Measurements from ENCODE around the gene TAF4.
"Not testable (repeated sequence)": the region's sequence is repeated elsewhere in the genome, so short reads cannot be mapped to it uniquely, and the experiment has no call there.

TAF4 gene

DNA sequence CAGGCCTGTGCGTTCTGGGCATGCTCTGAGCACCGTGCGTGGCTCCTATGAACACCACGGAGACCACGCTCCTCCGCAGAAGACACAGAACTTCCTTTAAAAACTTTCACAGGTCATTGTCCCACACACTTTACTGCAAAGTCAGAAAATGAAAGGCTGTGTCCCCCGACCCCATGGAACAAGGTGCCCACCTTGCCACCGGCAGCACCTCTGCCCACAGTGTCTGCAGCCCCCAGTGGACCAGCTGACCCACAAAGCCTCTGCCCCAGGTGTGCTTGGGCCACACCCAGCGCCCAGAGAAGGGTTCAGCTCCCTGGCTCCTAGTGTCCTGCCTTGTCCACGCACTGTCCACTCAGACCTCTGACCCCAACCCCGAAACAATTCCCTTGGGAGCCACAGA is 8.7 kb downstream of the TAF4 start:
- no peak for DNase-seq

DNA sequence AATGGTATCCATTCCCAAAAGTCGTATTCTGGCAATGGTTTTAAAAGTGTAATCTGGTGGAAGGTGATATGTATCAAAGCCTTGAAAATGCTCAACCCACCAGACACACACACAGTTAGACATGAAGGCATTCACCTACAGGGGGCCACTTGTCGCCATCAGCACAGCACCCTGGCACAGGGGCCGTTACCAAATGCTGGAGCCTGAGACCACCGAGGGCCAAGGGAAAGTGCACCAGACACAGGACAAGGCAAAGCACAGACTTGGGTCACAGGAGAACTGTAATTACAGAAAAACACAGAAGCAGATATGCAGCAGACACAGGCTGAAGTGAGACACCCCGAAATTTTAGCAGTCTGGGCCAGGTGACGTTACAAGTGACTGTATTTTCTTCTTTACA is 9.3 kb downstream of the TAF4 start:
- no peak for DNase-seq

DNA sequence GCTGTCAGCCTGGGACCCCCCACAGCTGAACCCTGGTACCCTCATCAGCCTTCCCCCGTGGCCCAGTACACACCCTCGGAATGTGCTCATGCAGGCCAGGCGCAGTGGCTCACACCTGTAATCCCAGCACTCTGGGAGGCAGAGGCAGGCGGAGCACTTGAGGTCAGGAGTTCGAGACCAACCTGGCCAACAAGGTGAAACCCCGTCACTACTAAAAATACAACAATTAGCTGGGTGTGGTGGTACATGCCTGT is 9.9 kb downstream of the TAF4 start:
- DNase-seq, result not testable (repeated sequence)

DNA sequence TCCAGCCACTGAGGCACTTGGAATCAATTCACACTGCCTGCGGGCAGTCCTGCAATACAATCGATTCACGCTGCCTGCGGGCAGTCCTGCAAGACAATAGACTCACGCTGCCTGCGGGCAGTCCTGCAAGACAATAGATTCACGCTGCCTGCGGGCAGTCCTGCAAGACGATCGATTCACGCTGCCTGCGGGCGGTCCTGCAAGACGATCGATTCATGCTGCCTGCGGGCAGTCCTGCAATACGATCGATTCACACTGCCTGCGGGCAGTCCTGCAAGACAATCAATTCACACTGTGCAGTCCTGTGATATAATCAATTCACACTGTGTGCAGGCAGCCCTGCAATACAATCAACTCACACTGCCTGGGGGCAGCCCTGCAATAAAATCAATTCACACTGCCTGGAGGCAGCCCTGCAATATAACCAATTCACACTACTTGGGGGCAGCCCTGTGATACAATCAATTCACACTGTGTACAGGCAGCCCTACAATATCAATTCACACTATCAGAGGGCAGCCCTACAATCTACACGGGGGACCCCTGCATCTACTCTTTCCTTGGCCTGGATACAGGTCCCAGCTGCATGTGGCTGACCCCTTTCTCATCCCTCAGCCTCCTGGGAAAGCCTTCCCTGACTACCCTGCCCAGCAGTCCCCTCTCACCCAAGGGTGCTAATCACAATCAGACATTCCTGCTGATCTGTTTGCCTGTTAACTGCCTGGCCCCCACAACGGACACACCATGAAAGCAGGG is 10.4 kb downstream of the TAF4 start:
- no peak for DNase-seq

DNA sequence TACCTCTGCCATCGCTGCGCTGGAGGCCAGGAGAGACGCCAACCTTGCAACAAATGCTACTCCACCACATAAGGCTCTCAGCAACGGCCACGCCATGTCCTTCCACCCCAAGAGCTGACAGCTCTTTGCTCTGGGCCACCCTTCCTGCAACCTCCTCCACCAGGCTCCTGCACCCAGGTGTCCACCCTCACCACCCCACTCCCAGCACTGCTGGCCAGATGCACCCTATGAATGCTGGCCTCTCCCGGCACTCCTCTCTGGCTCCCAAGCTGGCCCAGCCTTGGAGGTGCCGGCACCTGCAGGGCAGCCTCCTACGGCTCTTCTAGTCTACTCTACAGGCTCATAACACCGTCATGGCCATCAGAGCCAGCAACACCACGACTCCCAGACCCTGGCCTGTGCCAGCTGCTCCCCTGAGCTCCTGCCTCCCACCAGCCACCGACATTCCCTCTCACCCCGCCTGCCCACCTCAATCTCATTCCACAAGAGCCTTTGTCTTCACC is 11.2 kb downstream of the TAF4 start:
- no peak for DNase-seq

DNA sequence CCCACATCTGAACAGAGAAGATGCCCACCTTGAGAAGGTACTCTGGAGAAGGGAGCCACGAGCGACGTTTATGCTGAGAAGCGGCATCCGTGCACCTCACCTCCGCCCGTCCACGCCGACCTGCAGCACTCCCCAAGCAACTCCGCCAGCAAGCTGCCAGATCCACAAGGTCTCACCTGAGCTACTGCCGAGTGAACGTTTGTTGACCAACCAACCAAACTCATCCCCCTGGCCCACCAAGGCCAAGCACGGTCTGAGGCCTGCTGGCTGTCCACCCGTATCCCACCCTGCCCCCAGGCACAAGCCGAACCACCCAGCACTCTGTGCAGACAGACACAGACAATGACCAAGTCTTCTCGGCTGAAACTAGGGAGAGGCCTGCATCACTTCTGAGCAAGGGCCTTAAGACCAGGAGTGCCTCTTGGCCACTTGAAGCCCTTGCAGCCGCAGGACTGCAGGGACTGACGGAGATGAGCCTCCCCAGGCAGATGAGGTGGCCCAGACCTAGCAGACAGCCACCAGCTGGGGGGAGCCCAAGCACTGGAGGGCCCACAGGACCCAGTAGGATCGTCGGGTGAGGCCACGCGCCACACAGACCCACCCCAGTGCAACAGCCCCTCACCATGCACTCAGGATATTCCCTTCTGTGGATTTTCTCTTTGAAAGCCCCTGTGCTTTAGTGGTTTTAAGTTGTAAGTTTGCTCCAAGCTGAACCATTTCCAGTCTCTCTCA is 12.1 kb downstream of the TAF4 start:
- DNase-seq, result no peak

DNA sequence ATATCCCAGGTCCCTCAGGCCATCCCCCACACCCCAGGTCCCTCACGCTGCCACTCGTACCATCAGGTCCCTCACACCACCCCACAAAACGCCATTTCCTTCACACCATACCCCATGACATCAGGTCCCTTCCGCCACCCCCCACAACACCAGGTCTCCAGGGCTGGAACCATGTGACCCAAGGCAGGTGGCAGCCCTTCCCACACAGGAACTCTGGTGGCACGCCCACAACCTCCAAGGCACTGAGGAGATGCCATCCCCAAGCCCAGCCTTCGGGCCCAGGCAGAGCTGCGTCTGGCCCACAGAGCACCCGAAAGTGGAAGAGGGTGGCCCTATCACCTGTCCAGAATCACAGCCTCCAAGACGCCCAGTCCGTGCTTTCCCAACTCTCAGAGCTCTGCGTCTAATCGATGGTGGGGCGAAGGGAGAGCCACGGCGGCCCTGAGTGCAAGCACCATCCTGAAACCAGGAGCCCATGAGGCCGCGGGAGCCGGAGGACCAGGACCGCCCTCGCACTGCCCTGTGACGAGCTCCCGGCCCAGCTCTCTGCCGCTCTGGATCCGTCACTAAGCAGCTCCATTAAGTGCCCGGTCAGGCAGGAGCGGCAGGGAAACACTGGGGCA is 12.7 kb downstream of the TAF4 start:
- DNase-seq, result no peak

DNA sequence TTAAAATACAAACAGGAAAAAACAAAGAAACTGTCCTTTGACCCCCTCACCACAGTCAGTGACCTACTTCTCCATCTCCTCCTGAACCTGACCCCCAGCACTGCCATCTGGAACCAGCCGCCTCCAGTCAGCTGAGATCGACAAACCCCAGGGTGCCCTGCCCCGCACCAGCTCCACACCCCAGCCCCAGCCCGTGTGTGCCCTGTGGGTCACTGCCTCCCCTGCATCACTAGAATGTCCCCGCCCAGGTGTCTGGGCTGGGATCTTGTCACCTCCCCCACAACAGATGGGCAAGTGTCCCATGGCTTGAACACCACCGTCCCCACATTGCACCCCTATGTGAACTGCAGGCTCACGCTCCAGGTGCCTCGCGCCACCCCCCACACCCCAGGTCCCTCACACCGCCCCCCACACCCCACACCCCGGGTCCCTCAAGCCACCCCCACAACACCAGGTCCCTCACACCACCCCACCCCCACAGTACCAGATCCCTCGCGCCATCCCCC is 13.3 kb downstream of the TAF4 start:
- no peak for DNase-seq

DNA sequence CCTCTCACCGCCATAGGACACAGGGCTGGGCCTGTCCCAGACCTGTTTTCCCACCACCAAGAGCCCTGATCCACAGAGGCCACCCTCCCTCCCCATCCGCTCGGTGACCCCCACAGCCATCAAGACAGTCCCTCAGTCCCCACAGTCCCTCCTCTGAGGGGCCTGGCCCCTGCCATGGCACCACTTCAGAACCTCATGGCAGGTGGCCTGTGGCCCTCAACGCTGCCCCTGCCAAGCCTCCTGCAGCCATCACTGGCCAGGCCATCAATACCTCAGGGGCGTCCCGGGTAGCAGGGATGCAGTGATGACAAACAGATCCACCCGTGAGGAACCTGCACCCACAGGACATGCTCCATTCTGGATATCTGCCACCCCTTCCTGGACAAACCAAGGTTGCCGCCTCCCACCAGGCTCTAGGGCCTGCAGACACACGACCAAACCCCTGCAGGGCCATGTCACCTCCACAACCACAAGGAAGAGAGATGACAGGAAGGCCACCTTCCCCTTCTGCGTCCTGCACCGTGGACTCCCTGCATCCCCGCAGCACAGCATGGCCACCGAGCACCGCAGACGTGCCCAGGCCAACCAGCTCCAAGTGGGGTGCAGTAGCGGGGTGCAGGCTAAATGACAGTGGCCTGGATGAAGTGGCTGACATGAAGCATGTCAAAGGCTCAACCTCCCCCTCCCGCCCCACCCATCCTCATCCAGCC is 14.0 kb downstream of the TAF4 start:
- DNase-seq, result no peak

DNA sequence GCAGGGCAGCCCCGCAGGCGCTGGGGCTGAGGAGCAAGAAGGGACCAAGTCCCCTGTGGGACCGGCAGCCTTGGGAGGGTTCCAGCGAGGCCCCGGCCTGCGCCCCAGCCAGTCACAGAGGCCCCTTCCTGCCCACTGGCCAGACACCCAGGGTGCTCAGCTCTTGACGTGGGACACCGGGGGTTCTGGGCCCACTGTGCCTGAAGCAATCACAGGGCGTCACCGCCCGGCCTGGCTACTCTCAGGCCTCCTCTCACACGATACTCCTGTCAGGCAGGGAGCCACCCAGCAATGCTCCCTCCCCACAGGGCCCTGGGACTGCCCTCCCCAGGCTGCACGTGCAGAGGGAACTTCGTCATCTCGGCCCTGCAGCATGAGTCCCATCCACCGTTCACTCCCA is 14.5 kb downstream of the TAF4 start:
- no peak for DNase-seq

DNA sequence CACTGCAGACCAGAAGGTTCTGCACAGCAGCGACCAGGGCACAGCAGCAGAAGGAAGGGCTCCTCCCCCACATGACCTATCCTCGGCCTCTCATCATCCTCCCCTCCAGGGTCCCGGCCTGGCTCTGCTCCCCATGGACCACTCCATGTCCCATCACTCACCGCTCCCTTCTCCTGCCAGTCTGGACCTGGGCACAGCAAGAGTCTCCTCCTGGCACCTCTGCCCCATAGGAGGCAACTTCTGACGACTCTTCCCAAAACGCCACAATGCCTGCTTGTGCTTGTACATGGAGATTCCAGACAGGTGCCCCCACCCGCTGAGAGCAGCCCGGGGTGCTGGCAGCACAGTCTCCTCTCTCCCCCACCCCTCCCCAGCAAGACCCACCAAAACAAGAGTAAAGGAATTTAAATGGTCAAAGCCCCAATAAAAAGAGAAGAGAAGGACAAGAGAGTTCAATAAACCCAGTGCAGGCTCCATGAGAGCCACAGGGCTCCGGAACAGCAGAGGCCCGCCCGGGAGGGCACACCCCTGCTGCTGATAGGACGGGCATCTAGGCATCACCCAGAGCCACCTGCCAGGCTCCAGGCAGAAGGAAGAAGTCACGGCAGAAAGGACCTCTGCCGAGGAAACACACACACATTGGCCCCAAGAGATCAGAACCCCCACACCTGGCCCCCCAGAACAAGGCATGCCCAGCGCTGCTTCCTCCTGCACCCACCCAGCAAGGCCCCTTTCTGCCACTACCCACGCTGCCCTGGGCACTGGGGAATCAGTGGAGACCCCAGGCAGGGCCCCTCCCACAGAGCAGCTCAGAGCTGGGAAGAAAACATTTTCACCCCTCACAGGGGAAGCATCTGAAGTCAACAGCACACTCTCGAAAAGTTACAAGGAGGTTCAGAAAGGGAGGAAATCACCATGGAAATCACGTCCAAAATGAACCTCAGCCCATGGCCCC is 15.2 kb downstream of the TAF4 start:
- no peak for DNase-seq

DNA sequence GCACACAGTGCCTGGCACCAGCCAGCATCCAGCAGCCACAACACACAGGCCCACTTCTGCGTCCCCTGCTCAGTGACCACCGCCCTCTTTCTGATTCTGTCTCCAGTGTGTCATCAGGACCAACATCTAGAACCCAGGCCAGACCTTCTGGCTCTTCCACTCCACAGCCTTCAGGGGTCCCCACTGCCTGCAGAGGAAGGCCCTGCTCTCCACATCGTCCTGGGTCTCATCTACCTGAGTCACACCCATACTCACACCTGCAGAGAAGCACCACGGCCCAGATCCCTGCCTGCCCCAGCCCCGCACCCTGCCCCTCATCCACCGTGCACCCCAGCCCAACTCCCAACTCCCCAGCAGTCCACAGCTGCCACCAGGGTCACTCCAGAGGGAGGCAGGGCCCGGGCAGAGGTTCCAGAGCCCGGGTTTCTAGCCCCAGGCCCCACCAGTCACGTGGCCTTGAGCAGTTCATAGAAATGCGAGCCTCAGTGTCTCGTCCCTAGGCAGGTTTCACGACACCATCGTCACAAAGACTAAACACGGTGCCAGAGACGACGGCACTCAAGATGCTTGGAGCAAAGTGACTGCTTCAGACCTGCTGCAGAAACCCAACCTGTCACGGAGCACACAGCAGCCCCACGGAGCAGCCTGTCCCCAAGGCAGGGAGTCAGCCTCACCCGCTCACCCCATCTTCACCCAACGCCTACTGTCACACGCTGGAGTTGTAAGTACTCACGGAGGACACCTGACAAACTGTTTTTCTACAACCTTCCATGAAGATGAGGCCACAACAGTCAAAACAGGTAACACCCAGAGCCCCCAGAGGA is 16.1 kb downstream of the TAF4 start:
- no peak for DNase-seq

DNA sequence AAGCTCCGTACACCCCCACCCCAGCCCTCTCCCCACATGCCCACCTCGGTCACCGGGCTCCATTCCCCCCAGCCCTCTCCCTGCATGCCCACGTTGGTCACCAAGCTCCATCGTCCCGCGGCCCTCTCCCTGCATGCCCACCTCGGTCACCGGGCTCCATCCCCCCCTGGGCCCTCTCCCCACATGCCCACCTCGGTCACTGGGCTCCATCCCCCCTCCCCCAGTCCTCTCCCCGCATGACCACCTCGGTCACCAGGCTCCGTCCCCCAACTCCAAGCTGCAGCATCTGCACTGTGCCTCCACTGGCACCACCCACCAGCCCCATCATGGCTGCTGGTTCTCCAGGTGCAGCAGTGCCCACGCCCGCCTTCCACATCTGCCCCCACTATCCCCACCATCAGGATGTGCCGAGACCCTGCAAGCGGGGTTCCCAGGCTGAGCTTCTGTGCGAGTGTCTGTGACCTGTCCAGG is 16.8 kb downstream of the TAF4 start:
- DNase-seq, result no peak

DNA sequence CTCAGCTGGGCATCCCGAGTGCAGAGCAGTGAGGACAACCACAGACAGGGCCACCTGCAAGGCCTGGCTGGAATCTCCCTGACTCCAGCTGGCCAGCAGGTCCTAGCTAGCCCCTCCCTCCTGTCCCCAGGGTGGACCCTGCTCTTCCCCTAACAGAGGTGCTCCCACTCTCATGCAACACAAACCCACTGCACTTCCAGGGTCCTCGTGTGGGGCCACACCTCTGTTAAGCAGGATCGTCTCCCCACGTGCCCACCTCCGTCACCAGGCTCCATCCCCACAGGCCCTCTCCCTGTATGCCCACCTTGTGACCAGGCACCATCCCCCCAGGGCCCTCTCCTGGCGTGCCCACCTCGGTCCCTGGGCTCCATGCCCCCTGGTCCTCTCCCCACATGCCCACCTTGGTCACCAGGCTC is 17.3 kb downstream of the TAF4 start:
- no peak for DNase-seq

DNA sequence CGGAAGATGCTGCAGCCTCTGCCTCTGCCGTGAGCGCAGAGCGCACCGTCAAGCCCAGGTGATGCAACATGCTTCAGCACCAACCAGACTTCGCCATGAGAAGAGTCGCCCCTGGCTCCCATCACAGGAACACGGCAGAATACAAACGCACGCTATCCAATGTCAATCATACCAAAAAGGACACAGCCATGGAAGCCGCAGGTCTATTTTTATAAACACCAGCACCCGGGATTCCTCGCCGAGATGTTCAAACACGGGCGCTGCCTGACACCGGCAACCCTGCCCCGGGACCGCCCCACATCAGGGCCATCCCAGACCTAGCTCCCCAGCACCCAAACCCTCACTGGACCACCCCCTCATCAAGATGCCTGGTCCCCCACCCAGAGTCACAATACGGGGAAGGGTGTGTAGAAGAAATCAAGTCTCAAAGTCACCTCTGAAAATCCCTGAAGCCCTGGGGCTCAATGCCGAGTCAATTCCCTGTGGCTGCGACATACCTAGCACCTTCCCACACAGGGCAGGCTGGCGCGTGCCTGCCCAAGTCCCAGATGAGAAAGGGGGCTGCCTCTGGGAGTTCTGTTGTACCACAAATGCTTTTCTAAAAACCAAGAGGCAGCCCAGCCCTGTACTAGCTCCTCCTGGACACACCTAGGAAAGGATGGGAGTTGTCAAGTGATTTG is 17.9 kb downstream of the TAF4 start:
- no peak for DNase-seq

DNA sequence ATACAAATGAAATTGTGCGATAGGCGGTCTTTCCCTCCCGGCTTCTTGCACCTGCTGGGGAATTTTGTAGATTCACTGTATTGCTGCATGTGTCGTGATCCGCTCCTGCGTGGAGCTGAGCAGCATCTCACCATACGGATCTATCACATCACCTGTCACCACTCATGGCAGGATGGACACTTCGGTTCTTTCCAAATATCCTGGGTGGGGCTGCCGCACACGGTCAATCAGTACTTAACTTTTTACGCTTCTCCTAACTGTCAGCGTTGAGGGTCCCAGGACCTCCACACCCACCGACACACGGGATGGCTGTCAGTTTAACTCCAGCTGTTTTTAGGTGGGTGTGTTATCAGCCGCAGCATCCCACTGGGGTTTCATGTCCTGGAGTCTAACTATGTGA is 19.2 kb downstream of the TAF4 start:
- no peak for DNase-seq

DNA sequence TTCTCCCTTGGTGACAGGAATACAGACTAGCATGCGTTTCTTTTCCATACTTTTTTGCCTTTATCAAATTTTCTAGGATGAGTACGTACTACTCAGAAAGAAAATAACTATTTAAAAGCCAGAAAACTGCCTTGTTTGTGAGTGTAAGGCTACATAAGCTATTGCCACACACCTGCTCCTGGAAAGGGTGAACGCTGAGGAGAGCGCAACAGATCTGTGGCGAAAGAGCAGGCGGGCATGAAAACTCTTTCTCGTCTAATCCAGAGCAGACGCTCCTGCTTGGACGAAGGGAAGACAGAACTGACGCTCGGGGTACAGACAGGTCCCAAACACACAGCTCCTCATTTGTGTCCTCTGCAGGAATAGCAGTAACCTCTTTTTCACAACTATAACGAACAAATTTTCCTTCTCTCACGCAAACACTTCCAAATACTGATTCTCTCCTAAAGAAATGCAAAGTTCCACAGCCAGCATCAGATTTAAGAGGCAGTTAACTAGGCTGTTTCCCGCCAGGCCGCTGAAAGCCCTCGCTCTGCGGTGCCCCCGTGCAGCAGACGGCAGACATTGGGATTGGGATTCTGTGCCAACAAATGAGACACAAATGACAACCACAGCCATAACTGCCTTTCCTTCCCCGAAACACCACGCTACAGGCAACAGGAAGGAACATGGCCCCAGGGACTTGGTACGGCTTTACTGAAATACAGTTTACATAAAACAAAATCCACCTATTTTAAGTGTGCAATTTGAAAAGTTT is 20.0 kb downstream of the TAF4 start:
- no peak for DNase-seq

DNA sequence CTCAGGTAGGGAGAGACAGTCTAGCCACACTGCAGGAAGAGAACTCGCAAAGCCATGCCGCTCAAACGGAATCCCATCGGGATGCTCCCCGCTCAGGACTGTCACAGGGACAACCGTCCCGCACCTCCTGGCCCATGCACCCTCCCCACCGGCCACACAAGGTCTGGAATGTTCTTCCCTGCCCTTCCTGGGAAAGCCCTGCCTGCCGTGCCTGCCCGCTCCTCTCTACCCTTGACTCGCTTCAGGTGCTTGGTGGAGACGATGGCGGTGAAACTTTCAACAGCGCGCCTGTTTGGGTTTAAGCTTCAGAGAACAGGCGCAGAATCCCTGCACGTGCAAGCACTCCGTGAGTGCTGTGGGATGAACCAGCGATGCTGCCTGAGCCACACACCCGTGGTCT is 20.6 kb downstream of the TAF4 start:
- no peak for DNase-seq

DNA sequence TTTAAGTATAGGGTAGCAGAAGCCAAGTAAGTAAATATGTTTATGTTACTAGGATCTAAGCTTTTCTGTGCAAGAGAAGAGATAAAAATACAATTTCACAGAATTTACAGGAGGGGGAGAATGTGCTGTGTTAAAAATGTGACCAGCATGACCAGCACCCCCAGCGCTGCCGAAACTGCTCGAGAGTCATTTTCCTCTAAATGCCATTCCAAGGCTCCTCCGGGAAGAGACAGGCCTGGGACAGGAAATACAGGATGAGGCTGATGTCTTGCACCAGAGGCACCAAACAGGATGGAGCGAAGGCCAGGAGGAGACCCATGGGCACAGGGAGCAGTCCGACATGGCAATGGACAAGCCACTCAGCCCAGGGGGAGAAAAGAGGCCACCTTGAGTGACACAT is 21.1 kb downstream of the TAF4 start:
- DNase-seq, result no peak
